ENCODE data around the gene TM9SF1. TPM values are rescaled to one million over a fixed set of nuclear protein-coding genes. Genes with fewer than 3 reads are reported as not detected.

TM9SF1 gene
- total and polyA plus RNA-seq, 4 donors = 30.7 to 62.9 (median 36.7) TPM

- Histone ChIP-seq H3K27ac (ENCODE audit: low read depth, low read length) (no peak overlapping the region), H3K4me3 (ENCODE audit: low read depth, low read length) (no peak overlapping the region), H3K4me1 (ENCODE audit: control insufficient read depth, insufficient read depth, low read length) (peaks cover 32% of the 10 kb centered on the region), H3K27me3 (ENCODE audit: control insufficient read depth, insufficient read depth, low read length) (no peaks in the 10 kb centered on the region), H3K9me3 (ENCODE audit: control insufficient read depth, insufficient read depth, low read length) (no peaks in the 10 kb centered on the region), H3K36me3 (ENCODE audit: control insufficient read depth, insufficient read depth, low read length) (peaks cover 81% of the 10 kb centered on the region)
- 93% methylated on average over 7 of the region's 11 CpGs for WGBS (ENCODE audit: insufficient coverage)
- no peak for DNase-seq (ENCODE audit: low read depth in 4 of 6, low spot score in 6 of 6)
These were observed 35.3 kb downstream of the TM9SF1 start for GRCh38 chr14:24159777-24160498.

DNA sequence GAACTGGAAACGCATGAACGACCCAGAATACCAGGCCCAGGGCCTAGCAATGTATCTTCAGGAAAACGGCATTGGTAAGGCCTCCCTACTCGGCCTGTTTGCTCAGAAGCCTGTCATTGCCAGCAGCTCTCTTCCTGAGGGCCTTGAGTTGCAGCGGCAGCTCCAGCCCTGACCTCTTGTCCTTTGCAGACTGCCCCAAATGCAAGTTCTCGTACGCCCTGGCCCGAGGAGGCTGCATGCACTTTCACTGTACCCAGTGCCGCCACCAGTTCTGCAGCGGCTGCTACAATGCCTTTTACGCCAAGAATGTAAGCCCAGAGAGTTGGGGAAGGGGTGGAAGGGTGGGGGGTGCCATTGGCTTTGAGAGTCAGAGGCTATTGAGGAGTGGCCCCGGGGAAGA lies 37.9 kb downstream of the TM9SF1 start:
- 97% methylated on average over 12 of the region's 12 CpGs for WGBS (ENCODE audit: insufficient coverage)
- no peak for DNase-seq (ENCODE audit: low read depth in 4 of 6, low spot score in 6 of 6)
- Histone ChIP-seq H3K36me3 (ENCODE audit: control insufficient read depth, insufficient read depth, low read length) (peaks cover 82% of the 10 kb centered on the region), H3K27ac (ENCODE audit: low read depth, low read length) (no peak overlapping the region), H3K9me3 (ENCODE audit: control insufficient read depth, insufficient read depth, low read length) (no peaks in the 10 kb centered on the region), H3K4me1 (ENCODE audit: control insufficient read depth, insufficient read depth, low read length) (peaks cover 20% of the 10 kb centered on the region), H3K4me3 (ENCODE audit: low read depth, low read length) (no peak overlapping the region), H3K27me3 (ENCODE audit: control insufficient read depth, insufficient read depth, low read length) (no peaks in the 10 kb centered on the region)

DNA sequence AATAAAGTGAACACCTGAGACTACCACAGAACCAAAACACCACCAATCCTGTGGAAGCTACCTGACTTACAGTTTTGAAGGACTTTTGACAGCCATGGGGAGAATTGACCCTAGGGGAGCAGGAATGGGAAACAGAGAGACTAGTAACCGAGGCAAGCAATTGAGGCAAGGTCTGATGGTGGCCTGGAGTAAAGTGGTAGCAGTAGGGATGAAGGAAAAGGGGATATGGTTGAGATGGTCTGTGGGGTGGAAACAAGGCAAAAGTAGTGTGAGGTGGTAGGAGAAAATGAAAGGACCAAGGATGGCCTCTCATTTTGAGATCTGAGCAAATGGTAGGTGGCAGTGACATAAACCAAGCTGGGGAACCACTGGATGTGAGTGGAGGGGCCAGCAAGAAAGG lies 38.4 kb downstream of the TM9SF1 start:
- no peak for DNase-seq (ENCODE audit: low read depth in 4 of 6, low spot score in 6 of 6)
- Histone ChIP-seq H3K36me3 (ENCODE audit: control insufficient read depth, insufficient read depth, low read length) (peaks cover 81% of the 10 kb centered on the region), H3K27ac (ENCODE audit: low read depth, low read length) (no peak overlapping the region), H3K4me3 (ENCODE audit: low read depth, low read length) (no peak overlapping the region), H3K27me3 (ENCODE audit: control insufficient read depth, insufficient read depth, low read length) (no peaks in the 10 kb centered on the region), H3K4me1 (ENCODE audit: control insufficient read depth, insufficient read depth, low read length) (peaks cover 15% of the 10 kb centered on the region), H3K9me3 (ENCODE audit: control insufficient read depth, insufficient read depth, low read length) (no peaks in the 10 kb centered on the region)
- 100% methylated on average over 1 of the region's 1 CpG for WGBS (ENCODE audit: insufficient coverage)

DNA sequence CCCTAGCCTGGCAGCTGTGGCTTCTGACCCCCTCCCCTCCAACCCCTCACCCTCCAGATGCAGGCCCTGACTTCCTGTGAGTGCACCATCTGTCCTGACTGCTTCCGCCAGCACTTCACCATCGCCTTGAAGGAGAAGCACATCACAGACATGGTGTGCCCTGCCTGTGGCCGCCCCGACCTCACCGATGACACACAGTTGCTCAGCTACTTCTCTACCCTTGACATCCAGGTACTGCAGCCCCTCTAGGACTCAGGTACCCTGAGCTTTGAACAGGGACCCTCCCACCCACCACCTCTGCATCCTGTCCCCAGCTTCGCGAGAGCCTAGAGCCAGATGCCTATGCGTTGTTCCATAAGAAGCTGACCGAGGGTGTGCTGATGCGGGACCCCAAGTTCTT lies 40.1 kb downstream of the TM9SF1 start:
- Histone ChIP-seq H3K36me3 (ENCODE audit: control insufficient read depth, insufficient read depth, low read length) (peaks cover 90% of the 10 kb centered on the region), H3K4me1 (ENCODE audit: control insufficient read depth, insufficient read depth, low read length) (peaks cover 5% of the 10 kb centered on the region), H3K4me3 (ENCODE audit: low read depth, low read length) (no peak overlapping the region), H3K9me3 (ENCODE audit: control insufficient read depth, insufficient read depth, low read length) (no peaks in the 10 kb centered on the region), H3K27ac (ENCODE audit: low read depth, low read length) (no peak overlapping the region), H3K27me3 (ENCODE audit: control insufficient read depth, insufficient read depth, low read length) (no peaks in the 10 kb centered on the region)
- DNase-seq (ENCODE audit: low read depth in 4 of 6, low spot score in 6 of 6) = no peak
- 98% methylated on average over 8 of the region's 10 CpGs for WGBS (ENCODE audit: insufficient coverage)

- no peaks in the 10 kb centered on the region for H3K27me3 ChIP-seq (ENCODE audit: control insufficient read depth, insufficient read depth, low read length)
- WGBS (ENCODE audit: insufficient coverage) = 91% methylated on average over 11 of the region's 16 CpGs
- H3K4me1 ChIP-seq (ENCODE audit: control insufficient read depth, insufficient read depth, low read length) = peaks cover 20% of the 10 kb centered on the region
- H3K36me3 ChIP-seq (ENCODE audit: control insufficient read depth, insufficient read depth, low read length) = peaks cover 76% of the 10 kb centered on the region
- H3K27ac ChIP-seq (ENCODE audit: low read depth, low read length) = no peak overlapping the region
- DNase-seq (ENCODE audit: low read depth in 4 of 6, low spot score in 6 of 6) = no peak
- H3K9me3 ChIP-seq (ENCODE audit: control insufficient read depth, insufficient read depth, low read length) = no peaks in the 10 kb centered on the region
- no peak overlapping the region for H3K4me3 ChIP-seq (ENCODE audit: low read depth, low read length)
These were observed 43.7 kb downstream of the TM9SF1 start for GRCh38 chr14:24151404-24152080.

- WGBS (ENCODE audit: insufficient coverage) = 81% methylated on average over 8 of the region's 9 CpGs
- Histone ChIP-seq H3K9me3 (ENCODE audit: control insufficient read depth, insufficient read depth, low read length) (no peaks in the 10 kb centered on the region), H3K27me3 (ENCODE audit: control insufficient read depth, insufficient read depth, low read length) (no peaks in the 10 kb centered on the region), H3K4me3 (ENCODE audit: low read depth, low read length) (no peak overlapping the region), H3K4me1 (ENCODE audit: control insufficient read depth, insufficient read depth, low read length) (peaks cover 24% of the 10 kb centered on the region), H3K27ac (ENCODE audit: low read depth, low read length) (no peak overlapping the region), H3K36me3 (ENCODE audit: control insufficient read depth, insufficient read depth, low read length) (peaks cover 70% of the 10 kb centered on the region)
- no peak for DNase-seq (ENCODE audit: low read depth in 4 of 6, low spot score in 6 of 6)
These were observed 44.2 kb downstream of the TM9SF1 start for GRCh38 chr14:24150993-24151392.

DNA sequence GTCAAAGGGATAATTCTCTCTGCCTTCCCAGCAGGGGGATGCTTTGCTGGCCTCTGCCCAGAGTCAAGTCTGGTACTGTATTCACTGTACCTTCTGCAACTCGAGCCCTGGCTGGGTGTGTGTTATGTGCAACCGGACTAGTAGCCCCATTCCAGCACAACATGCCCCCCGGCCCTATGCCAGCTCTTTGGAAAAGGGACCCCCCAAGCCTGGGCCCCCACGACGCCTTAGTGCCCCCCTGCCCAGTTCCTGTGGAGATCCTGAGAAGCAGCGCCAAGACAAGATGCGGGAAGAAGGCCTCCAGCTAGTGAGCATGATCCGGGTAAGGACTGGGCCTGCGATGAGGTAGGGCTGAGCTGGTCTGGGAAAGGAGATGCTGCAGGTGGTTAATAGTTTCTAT lies 44.7 kb downstream of the TM9SF1 start:
- H3K27ac ChIP-seq (ENCODE audit: low read depth, low read length) = no peak overlapping the region
- H3K4me1 ChIP-seq (ENCODE audit: control insufficient read depth, insufficient read depth, low read length) = peaks cover 24% of the 10 kb centered on the region
- H3K27me3 ChIP-seq (ENCODE audit: control insufficient read depth, insufficient read depth, low read length) = no peaks in the 10 kb centered on the region
- H3K4me3 ChIP-seq (ENCODE audit: low read depth, low read length) = no peak overlapping the region
- no peaks in the 10 kb centered on the region for H3K9me3 ChIP-seq (ENCODE audit: control insufficient read depth, insufficient read depth, low read length)
- 90% methylated on average over 8 of the region's 9 CpGs for WGBS (ENCODE audit: insufficient coverage)
- no peak for DNase-seq (ENCODE audit: low read depth in 4 of 6, low spot score in 6 of 6)
- H3K36me3 ChIP-seq (ENCODE audit: control insufficient read depth, insufficient read depth, low read length) = peaks cover 66% of the 10 kb centered on the region

DNA sequence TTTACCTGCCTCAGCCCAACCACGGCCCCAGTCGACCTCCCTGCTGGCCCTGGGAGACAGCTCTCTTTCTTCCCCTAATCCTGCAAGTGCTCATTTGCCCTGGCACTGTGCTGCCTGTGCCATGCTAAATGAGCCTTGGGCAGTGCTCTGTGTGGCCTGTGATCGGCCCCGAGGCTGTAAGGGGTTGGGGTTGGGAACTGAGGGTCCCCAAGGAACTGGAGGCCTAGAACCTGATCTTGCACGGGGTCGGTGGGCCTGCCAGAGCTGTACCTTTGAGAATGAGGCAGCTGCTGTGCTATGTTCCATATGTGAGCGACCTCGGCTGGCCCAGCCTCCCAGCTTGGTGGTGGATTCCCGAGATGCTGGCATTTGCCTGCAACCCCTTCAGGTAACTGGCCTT lies 45.2 kb downstream of the TM9SF1 start:
- no peak for DNase-seq (ENCODE audit: low read depth in 4 of 6, low spot score in 6 of 6)
- WGBS (ENCODE audit: insufficient coverage) = 89% methylated on average over 9 of the region's 9 CpGs
- peaks cover 61% of the 10 kb centered on the region for H3K36me3 ChIP-seq (ENCODE audit: control insufficient read depth, insufficient read depth, low read length)
- H3K4me3 ChIP-seq (ENCODE audit: low read depth, low read length) = no peak overlapping the region
- H3K27ac ChIP-seq (ENCODE audit: low read depth, low read length) = no peak overlapping the region
- H3K27me3 ChIP-seq (ENCODE audit: control insufficient read depth, insufficient read depth, low read length) = no peaks in the 10 kb centered on the region
- peaks cover 28% of the 10 kb centered on the region for H3K4me1 ChIP-seq (ENCODE audit: control insufficient read depth, insufficient read depth, low read length)
- H3K9me3 ChIP-seq (ENCODE audit: control insufficient read depth, insufficient read depth, low read length) = no peaks in the 10 kb centered on the region

GRCh38 chr14:24149302-24149969 lies 45.8 kb downstream of the TM9SF1 start:
- no peak for DNase-seq (ENCODE audit: low read depth in 4 of 6, low spot score in 6 of 6)
- 100% methylated on average over 3 of the region's 3 CpGs for WGBS (ENCODE audit: insufficient coverage)
- H3K9me3 ChIP-seq (ENCODE audit: control insufficient read depth, insufficient read depth, low read length) = no peaks in the 10 kb centered on the region
- no peaks in the 10 kb centered on the region for H3K27me3 ChIP-seq (ENCODE audit: control insufficient read depth, insufficient read depth, low read length)
- H3K27ac ChIP-seq (ENCODE audit: low read depth, low read length) = no peak overlapping the region
- peaks cover 55% of the 10 kb centered on the region for H3K36me3 ChIP-seq (ENCODE audit: control insufficient read depth, insufficient read depth, low read length)
- H3K4me3 ChIP-seq (ENCODE audit: low read depth, low read length) = no peak overlapping the region
- peaks cover 28% of the 10 kb centered on the region for H3K4me1 ChIP-seq (ENCODE audit: control insufficient read depth, insufficient read depth, low read length)

All from spinal cord (tissue), 10 donors.